Lower leg skin (tissue), 3 donors: ENCODE data around the gene RASA3.

Experiments
- POLR2A ChIP-seq, 2 donors: fragments of 450-650 bp; IDR thresholded peaks; one replicate each; pipeline ENCODE4 v1.6.1; 2016 to 2017; ENCODE audit warnings: antibody characterized with exemption in 2 of 2, mild to moderate bottlenecking in 1 of 2, moderate library complexity in 1 of 2
- TF ChIP-seq, protein P1 (sequence below), 3 donors: fragments of 450-650 bp; IDR thresholded peaks; one replicate each; pipeline ENCODE4 v1.5.1; 2016; ENCODE audit warnings: antibody characterized with exemption in 3 of 3, mild to moderate bottlenecking in 3 of 3, moderate library complexity in 2 of 3

DNA sequence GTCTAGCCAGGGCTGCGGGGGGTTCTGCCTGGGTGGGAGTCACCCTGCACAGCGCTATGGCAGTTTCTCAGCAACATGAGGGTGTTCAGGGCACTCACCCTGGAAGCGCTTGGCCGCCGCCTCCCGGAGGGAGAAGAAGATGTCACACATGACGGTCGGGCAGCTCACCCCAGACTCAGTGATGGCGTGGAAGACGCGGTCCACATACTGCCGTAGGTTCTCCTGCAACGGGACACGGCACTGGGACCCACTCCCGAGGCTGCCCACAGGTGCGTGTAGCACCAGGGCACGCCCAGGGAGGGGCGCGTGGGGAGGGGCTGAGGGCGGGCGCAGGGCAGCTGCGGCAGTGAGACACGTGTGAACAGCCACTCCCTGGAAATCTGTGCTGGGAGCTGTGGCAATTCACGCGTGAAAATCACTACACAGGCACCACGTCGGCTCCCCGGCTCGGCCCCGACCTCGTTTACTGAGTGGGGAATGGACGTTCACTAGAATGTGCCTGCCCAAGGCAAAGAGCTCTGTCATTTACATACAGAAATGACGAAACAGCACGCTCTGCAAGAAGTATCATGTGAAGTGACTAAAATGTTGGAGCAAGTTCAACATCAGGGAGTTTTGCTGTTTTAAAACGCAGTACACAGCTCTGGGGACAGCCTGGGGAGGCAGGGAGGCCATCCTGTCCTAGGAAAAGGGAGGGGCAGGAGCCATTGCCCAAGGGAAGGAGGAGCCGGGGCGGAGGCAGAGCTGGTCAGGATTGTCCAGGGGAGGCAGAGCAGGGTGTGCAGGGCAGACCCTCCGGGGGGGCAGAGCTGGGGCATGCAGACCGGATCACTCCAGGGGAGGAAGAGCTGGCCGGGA is 117.1 kb downstream of the RASA3 start:
- TF ChIP-seq, protein P1, sequence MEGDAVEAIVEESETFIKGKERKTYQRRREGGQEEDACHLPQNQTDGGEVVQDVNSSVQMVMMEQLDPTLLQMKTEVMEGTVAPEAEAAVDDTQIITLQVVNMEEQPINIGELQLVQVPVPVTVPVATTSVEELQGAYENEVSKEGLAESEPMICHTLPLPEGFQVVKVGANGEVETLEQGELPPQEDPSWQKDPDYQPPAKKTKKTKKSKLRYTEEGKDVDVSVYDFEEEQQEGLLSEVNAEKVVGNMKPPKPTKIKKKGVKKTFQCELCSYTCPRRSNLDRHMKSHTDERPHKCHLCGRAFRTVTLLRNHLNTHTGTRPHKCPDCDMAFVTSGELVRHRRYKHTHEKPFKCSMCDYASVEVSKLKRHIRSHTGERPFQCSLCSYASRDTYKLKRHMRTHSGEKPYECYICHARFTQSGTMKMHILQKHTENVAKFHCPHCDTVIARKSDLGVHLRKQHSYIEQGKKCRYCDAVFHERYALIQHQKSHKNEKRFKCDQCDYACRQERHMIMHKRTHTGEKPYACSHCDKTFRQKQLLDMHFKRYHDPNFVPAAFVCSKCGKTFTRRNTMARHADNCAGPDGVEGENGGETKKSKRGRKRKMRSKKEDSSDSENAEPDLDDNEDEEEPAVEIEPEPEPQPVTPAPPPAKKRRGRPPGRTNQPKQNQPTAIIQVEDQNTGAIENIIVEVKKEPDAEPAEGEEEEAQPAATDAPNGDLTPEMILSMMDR (IDR thresholded peaks at IDR 0.05): no peak
- TF ChIP-seq POLR2A (IDR thresholded peaks at IDR 0.05): no peak
